OCI-LY1 (cell line): ENCODE results near the gene CXADR.

Experiments
- EZH2 ChIP-seq: fragments of 200-600 bp; sonication (generic), shearing (Covaris generic); IDR thresholded peaks from 2 replicates; pipeline ENCODE4 v1.8.0; 2017; ENCODE audit warnings: borderline replicate concordance, mixed run types, mild to moderate bottlenecking, antibody characterized with exemption, low read length, moderate library complexity, mixed read lengths
- TF ChIP-seq, protein P1 (sequence below): fragments of 200-600 bp; sonication (generic), shearing (Covaris generic); IDR thresholded peaks from 2 replicates; pipeline ENCODE4 v1.5.1; 2017; ENCODE audit warnings: mild to moderate bottlenecking, antibody characterized with exemption, low read length, moderate library complexity, mixed read lengths

DNA sequence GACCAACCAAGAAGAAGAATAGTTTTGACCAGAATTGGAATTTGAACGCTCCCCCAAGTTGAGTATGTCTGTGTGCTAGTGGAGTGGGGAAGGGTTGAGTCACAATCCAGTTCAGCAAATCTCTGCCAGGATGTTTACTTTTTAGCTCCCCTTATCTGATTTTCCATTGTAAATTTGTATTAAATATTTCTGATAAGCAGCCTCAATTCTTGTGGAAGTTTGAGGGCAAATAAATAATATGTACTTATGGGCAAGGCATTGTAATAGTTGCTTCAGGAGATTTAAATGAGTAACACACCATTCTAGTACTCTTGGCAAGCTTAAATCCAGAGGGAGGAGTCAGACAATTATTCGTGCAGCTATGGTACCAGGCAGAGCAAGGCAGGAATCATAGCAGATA lies 14.4 kb downstream of the CXADR start:
- TF ChIP-seq, protein P1, sequence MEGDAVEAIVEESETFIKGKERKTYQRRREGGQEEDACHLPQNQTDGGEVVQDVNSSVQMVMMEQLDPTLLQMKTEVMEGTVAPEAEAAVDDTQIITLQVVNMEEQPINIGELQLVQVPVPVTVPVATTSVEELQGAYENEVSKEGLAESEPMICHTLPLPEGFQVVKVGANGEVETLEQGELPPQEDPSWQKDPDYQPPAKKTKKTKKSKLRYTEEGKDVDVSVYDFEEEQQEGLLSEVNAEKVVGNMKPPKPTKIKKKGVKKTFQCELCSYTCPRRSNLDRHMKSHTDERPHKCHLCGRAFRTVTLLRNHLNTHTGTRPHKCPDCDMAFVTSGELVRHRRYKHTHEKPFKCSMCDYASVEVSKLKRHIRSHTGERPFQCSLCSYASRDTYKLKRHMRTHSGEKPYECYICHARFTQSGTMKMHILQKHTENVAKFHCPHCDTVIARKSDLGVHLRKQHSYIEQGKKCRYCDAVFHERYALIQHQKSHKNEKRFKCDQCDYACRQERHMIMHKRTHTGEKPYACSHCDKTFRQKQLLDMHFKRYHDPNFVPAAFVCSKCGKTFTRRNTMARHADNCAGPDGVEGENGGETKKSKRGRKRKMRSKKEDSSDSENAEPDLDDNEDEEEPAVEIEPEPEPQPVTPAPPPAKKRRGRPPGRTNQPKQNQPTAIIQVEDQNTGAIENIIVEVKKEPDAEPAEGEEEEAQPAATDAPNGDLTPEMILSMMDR, result no peak
- no peak for TF ChIP-seq EZH2
